Fibroblast of the conjunctiva (primary cell): ENCODE measurements around the gene ZDHHC8.

Experiments
- DNase-seq: peaks from one replicate; pipeline ENCODE4 v3.0.0-alpha.2; 2010; ENCODE audit warnings: low read depth

ZDHHC8 gene

DNA sequence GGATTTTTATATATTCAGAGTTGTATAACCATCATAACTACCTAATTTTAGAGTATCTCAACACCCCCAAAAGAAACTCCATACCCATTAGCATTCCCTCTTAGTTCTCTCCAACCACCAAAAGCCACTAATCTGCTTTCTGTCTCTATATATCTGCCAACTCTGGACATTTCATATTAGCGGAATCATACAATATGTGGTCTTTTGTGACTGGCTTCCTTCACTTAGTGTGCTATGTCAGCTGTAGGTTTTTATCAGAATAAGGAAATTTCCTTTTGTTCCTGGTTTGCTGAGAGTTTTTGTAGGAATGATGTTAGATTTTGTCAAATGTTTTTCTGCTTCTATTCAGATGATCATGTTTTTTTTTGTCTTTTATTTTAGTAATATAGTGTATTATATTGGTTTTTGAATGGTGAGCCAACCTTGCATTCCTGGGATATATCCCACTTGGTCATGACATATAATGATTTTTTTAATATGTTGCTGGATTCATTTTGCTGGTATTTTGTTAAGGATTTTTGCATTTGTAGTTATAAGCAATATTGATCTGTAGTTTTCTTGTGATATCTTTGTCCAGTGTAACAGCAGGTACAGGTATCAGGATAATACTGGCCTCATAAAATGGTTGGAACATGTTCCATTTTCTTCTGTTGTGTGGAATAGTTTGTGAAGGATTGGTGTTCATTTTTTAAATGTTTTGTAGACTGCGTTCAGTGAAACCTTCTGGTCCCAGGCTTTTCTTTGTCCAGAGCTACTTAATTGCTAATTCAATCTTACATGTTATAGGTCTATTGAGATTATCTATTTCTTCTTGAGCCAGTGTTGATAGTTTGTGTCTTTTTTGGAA lies 34.8 kb upstream of the ZDHHC8 start:
- no peak for DNase-seq

DNA sequence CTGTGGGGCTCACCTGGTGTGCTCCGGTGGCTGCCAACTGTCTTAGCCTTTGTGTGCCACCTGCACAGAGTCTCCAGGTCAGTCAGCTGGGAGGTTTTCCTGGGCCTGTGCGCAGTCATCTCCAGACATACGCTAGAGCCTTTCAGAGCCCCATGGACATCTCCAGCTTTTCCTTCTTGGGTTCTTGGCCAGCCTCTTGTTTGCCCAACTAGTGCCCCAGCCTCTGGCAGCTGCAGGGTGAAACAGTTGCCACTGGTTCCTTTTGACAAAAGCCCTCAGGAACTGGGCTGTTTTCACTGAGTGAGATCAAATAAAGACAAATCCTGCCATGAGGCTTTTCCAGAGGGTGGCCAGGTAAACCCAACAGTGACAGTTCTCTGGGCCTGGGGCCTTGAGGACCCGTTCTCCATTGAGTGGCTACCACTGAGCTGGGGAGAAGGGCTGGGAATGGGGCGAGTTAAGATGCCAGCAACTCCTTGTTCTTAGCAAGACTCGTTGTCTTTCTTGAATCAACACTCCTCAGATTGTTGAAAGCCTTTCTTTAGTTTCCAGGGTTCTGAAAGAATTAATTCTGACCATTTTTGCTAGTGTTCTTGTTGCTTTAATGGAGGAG lies 32.4 kb upstream of the ZDHHC8 start:
- DNase-seq = no peak

DNA sequence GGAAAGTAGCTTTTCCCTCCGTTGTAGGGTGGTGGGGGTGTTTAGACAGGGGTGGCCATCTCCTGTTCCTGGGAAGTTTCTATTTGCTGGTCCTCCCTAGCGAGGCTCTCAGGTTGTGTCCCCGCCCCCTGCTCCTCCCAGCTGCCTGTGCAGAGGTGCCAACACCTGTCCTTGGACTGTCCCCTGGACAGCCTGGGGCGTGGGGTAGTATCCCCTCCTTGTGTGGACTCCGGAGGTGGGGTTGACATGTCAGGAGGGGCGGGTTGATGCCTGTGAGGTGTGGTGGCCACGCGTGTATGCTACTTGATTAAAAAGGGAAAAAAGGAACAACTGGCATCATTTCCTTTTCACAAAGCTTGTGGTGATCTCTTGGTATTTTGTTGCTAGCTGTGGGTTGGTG lies 30.0 kb upstream of the ZDHHC8 start:
- no peak for DNase-seq

DNA sequence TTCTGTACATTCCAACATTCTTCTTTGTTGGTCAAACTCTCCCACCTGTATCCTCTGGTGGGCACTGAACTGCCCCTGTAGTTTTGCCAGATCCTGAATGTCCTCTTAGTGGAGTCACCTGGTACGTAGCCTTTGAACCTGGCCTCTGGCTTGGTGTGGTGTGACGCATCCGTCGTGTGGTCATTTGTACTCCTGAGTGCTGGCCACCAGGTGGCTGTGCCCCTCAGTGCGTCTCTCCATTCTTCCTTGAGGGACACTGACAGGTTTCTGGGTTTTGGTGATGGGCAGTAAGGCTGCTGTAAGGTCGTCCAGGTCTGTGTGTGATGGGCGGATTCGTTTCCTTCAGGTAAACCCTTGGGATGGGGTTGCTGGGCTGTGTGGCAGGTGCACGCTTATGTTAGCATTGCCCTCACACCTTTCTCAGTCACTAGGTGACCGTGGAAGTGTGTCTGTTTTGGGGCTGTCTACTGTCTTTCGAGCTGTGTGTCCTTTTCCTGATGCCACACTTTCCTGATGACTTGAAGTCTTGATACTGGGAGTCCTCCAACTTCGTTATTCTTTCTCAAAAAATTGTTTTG lies 29.3 kb upstream of the ZDHHC8 start:
- no peak for DNase-seq

DNA sequence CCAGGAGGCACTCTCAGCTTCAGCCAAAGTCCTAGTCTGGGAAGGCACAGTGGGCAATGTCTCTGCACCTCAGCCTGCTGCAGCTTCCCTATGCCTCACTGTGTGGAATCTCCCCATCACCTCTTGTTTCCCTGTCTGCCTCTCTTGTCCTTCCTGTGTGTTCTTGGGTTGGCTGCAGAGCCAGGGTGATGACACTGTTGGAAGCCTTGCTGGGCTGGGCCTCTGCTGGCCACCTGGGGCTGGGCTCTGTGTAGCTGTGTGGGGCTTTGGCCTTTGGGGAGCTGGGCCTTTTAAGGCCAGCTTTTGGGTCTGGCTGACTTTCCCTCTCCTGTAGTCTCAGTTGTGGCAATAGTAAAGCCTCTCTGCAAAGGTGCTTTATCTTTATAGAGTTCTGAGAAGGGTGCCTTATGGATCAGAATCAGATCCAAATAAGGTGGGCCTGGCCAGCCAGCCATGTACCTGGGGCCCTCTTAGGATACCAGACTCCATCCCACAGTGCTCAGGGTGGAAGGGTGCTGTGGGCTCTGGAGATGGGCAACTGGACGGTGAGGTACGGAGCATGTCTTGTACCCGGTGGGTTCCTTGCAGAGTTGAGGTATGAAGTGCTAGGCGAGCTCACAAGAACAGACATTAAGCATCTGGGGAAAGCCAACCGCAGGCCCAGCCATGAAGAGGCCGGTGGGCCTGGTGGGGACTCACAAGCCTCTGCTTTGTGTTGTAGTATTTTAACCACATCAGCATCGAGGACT lies 26.0 kb upstream of the ZDHHC8 start:
- no peak for DNase-seq

DNA sequence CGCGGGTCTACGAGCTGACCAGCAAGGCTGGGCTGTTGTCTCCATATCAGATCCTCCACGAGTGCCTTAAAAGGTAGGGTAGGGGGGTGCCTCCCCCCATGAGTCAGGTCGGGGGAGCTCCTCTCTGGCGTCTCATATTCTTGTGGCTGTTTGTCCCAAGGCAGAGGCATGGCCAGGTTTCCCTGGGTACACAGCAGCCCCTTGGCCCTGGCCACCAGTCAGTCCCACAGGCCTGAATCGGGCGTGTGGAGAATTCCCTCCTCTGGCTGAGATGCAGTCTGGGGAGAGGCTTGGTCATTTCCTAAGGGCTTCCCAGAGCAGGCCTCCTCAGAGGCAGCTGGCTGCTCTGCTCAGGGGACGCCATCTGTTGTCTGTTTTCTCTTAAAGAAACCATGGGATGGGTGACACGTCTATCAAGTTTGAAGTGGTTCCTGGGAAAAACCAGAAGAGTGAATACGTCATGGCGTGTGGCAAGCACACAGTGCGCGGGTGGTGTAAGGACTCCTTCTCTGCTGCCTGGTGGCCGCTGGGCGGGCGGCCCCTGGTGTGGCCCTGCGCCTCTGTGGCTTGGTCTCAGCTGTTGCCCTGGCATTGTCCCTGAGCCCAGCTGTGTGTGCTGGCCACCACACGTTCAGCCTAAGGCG lies 25.3 kb upstream of the ZDHHC8 start:
- DNase-seq = no peak

DNA sequence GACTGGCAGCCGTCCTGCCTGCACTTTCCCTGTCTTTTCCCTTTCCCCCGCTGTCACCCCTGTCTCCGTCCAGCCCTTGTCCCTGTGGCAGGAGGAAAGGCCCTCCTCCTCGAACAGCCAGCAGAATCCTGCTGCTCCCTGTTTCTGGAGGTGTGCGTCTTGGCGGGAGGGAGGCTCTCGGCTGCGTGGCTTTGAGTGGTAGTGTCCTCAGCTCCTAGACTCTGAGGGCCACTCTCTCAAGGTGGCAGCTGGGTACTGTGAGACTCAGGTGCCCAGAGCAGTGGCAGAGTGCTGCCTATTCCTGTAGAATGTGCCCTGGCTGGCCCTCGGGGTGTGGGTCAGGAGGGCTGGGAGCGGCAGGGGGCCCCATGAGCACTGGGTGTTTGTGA lies 24.8 kb upstream of the ZDHHC8 start:
- DNase-seq = no peak

DNA sequence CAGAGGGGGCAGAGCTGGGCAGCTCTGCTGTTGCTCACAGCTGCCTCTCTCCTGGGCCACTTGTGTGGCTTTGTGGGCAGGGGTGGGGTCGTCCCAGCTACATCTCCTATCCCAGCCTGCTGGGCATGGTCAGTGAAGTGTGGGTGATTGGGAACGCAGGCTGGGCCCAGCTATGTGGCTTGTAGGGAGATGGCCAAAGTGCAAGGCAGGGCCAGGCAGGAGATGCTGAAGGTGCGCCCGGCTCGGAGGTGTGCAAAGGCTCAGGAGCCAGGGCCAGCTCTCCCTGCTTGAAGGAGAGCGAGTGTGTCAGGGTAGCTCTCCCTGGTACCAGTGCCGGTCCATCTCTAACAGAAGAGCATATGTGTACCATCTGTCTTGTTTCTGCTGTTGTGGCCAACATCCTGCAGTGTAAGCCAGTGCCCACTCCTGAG lies 24.1 kb upstream of the ZDHHC8 start:
- DNase-seq = no peak

DNA sequence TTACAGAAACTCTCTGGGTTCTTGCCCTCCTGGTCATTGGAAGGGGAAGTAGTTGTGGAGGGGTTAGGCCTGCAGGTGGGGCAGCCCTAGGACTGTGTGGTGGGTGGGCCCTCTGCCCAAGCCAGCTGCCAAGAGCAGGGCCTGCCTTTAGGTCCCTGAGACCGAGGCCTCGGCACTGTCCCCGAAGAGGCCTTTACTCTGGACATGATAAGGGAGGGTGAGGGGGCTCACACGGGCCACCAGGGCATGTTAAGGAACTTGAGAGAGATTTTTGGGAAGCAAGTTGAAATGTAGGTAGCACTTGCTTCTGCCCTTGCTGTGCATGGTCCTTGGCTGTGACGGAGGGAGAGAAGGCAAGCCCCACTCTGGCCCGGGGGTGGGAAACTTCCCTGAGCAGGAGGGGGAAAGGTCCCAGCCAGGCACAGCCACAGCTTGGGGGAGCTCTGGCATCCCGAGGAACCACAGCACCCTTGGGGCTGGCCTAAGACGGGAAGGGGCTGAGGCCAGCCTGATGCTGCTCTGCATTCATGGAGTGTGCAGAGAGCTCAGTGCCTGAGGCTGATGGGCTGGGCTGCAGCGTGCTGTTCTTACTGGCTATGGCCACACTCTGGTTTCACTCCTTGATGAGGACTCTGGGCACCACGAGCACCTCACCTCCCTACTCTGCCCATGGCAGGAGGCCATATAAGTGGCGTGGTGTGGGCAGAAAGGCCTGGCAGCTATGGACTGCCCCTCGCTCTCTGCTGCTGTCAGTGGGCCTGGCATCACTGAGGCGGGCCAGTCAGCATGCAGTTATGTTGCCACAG lies 23.4 kb upstream of the ZDHHC8 start:
- no peak for DNase-seq

DNA sequence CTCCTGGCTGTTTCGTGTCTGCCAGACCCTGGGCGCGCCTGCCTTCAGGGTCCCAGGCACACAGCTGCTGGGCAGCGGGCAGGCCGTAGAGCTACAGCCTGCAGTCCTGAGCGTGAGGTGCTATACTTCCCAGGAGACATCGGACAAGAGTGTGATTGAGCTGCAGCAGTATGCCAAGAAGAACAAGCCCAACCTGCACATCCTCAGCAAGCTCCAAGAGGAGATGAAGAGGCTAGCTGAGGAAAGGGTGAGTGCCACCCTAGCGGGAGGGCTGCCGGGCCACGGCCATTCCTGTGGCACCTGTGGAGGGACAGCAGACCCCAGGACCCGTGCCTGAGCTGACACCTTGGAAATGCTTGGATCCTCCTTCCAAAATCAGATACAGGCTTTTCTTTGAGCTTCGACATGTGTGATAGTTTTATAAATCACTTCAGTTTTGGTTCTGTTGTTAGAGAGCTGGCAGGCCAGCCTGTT lies 22.8 kb upstream of the ZDHHC8 start:
- no peak for DNase-seq

DNA sequence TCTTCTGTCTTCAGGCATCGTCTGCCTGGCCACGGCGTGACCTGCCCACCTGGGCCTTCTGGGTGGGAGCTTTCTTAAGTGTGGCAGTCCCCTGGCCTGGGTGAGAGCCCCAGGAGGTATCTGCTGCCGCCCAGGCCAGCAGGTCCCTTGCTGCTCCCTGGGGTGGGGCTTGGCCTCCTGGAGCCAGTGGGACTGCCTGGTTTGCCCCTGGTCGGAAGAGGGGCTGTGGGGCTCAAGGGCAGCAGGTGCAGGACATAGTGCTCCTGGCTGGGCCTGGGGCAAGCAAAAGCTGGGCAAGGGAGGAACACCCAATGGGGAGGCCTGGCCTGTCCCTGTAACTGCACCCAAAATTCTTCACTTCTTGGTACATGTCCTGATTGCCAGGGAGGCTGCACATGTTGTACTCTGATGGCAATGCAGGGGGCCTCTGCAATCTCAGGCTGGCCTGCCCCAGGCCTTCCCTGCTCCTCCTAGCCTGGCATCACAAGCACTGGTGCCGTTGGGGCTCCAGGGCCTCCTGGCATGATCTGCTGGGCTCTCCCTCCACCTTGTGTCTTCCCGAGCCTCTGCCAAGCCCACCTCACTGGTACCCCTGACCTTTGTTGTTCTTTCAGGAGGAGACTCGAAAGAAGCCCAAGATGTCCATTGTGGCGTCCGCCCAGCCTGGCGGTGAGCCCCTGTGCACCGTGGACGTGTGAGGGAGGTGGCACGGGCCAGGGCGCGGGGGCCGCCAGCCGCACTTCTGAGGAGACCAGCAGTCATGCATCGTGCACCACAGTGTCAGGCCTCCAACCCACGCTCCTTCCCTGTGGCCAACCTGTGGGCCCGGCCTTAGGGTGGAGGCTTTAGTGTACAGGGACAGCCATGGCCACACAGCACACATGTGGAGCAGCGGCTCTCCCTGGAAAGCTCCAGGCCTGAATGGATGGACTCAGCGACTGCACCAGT lies 21.9 kb upstream of the ZDHHC8 start:
- no peak for DNase-seq

DNA sequence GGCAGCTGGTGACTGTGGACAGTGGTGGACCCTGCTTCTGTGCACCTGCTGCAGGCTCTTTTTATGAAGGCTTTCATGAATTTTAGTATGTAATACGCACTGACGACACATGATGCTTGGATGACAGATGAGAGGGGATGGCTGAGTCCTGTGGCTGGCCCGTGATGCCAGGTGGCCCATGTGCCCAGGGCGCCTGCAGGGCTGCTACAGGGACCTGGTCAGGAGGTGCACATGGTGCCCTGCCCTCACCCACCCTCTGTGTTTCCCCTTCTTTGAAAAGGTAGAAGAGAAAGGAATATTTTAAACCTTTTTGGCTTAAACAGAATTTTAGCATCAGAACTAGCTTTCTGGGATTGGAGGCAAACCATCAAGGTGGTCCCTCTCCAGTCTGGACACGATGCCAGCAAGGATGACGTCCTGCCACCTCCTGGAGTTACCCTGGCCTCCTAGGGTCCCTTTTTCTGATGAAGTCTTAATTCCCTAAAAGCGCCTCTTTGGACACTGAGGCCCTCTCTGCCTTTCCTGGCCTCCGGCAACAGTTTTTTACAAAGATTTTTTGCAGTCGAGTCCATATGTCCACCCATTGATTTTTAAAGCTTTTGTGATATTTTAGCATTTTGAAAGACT lies 21.1 kb upstream of the ZDHHC8 start:
- DNase-seq = no peak

DNA sequence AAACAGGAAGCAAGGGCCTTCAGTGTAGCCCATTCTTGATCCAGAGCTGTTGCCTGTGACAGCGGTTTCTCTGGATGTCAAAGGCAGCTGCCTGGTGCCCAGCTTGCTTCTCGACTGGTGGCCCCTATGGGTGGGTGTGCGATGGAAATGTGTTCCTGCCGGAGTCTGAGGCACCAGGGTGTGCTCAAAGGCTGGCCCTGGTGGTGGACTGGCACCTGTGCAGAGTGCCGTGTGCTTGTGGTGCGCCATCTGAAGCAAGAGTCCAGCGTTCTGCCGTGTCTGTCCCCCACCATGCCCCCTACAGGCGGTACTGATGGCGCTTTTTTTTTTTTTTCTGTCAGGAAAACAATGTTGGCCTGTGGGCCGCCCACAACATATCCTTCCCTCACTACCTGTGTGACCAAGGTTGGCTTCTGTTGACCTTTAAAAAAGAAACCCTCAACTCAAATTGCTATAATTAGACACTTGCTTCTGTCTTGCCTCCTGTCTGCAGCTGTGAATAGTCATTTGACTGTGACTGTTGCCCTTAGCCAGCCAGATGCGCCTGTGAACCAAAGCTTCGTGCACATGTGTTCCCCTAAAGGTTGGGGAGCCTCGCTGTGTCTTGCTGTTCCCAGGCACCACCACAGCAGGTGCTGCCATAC lies 20.4 kb upstream of the ZDHHC8 start:
- no peak for DNase-seq

DNA sequence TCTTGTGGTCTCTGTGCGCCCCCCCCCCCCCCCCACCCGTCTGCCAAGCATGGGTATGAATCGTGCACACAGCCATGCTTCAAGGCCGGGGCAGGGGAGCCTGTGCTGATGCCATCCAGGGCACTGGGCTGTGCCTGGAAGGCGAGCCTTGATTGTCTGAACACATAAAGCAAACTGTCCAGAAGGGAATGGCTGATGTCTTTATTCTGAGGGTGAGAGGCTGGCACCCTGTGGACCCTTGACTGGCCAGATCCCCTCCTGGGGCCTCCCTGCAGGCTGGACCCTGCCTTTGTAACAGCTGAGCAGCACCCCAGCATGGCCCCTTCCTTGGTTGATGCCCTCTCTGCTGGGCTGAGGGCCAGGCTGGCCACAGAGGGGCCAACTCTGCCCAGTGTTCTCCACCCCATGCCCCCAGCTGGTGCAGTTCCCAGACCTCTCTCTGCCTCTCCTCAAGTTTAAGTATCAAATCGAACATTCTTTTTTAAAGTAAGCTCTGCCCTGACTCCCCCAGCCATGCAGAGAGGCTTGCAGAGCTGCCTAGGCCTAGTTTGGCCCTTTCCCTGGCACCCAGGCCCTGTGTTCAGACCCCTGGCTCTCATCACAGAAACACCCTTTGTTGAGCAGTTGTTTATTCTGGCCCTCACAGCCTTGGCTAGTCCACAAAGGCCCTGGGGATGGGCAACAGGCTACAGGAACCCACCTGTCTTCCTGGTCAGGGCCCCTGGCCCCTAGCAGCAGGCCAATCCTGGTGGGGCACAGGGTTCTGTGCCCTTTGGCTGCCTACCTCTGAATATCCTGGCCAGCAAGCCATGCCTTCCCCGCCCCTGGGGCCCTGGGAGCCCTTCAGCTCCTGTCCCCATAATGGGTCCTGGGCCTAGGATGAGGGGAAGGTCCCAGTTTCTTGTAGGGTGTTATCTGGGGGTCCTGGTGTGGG lies 19.6 kb upstream of the ZDHHC8 start:
- no peak for DNase-seq

DNA sequence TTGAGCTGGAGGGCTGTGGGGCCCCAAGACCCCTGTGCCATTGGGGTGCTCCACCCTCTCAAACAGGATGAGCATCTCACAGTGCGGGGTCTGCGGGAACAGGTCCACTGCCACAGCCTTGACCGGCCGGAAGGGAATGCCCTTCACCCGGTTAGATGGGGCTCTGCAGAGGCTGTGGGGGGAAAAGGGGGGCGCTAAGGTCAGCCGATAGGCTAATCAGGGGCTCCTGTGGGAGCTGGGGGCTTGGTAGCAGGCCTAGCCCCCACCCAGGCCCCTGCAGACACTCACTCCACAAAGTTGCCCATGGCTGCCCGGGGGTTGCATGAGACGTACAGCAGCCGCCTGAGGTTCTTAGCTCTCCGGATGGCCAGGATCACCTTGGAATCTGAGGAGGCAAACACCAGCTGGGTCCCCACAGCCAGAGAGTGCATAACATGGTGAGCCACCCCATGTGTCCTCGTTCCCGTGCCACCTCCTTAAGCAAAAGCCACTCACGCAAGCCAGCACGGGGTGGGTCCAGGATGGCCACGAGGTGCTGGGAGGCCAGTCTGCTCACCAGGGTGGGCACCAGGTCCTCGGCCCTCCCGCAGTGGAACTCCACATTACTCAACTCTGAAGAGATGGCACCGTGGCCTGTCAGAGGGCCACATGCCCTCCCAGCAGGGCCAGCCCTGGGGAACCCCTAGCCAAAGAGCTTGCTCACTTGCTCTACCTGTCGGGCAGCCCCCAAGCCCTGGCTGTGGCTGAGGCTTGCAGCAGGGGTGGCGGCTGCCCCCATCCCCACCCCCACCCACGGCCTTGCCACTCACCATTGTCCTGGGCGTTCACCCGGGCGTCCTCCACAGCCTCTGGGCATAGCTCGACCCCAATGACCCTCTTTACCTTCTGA lies 18.7 kb upstream of the ZDHHC8 start:
- DNase-seq = no peak

DNA sequence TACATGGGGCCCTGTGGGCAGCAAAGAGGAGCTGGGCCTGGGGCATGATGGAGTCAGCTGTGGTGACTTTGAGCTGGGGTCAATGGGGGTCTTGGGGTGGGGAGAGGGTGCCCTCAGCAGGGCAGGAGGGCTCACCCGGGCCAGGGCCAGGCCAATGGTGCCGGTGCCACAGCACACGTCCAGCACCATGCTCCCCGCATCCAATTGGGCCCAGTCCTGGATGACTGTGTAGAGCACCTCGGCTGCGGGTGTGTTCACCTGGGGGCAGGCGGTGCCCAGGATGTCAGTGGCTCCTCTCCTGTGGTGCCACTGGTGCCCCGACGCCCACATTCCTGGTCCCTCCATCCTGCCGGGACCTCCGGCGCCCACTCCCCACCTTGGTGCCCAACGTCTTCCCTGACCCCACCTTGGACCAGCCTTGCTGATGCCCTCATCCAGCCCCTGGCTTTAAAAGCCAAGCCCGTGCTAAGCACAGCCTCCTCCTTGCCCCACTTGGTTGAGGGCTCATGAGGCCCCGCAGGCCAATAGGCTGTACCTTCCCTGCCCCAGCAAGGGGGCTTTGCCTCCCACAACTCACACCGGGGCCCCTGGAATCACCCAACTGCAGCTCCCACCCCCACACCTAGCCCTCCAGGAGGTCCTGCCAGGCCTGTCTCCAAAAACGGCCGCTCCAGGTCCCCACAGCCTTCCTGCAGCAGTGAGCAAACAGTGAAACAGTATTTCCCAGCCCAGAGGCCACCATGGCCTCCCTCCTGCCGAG lies 17.9 kb upstream of the ZDHHC8 start:
- DNase-seq = no peak
